Measurements from ENCODE around the gene TRAPPC14.

DNA sequence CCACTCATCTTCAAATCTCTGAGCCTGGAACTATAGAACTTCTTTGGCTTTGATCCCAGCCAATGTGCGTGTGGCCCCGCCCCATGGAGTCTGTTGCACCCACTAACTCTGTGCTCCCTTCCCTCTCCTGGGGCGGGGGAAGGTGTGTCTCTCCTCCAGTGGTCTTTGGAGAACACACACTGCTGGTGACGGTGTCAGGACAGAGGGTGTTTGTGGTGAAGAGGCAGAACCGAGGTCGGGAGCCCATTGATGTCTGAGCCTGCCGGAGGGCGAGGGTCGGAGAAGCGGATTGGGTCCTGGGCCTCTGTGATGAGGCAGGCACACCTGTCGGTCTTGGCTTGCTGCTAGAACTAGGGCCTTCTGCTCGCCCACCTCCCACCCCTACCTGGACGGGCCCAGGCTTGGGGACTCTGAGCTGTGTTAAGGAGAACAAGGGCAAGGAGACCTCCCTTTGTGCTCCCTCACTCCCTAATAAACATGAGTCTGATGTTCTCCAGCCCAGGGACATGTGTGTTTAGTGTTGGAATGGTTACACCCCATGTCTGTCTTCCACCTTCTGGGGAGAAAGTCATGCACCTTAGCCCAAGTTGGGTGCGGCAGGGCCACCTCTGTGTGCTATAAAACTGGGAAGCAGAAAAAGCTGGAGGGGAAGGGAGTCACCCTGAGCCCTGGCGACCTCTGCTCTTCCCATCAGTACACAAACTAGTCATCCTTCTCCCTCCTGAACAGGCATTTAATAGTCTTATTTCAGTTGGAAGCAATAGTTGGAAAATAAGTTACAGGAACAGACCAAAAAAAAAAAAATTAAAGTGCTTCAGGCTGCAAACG is 4.6 kb downstream of the TRAPPC14 start:
- TF ChIP-seq, protein P1, sequence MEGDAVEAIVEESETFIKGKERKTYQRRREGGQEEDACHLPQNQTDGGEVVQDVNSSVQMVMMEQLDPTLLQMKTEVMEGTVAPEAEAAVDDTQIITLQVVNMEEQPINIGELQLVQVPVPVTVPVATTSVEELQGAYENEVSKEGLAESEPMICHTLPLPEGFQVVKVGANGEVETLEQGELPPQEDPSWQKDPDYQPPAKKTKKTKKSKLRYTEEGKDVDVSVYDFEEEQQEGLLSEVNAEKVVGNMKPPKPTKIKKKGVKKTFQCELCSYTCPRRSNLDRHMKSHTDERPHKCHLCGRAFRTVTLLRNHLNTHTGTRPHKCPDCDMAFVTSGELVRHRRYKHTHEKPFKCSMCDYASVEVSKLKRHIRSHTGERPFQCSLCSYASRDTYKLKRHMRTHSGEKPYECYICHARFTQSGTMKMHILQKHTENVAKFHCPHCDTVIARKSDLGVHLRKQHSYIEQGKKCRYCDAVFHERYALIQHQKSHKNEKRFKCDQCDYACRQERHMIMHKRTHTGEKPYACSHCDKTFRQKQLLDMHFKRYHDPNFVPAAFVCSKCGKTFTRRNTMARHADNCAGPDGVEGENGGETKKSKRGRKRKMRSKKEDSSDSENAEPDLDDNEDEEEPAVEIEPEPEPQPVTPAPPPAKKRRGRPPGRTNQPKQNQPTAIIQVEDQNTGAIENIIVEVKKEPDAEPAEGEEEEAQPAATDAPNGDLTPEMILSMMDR (IDR thresholded peaks at IDR 0.05; ENCODE audit: low read depth, low read length, missing input control) = no peak
- TF ChIP-seq RAD21 (IDR thresholded peaks at IDR 0.05) = no peak
- no peak for TF ChIP-seq TAF1 (conservative IDR thresholded peaks at IDR 0.05)
- TF ChIP-seq GABPA (IDR thresholded peaks at IDR 0.05 in 1 of 2, conservative IDR thresholded peaks at IDR 0.05 in 1 of 2) = no peak
- TF ChIP-seq, protein P2, sequence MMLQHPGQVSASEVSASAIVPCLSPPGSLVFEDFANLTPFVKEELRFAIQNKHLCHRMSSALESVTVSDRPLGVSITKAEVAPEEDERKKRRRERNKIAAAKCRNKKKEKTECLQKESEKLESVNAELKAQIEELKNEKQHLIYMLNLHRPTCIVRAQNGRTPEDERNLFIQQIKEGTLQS (IDR thresholded peaks at IDR 0.05) = no peak
- no peak for TF ChIP-seq RXRA (IDR thresholded peaks at IDR 0.05)
- TF ChIP-seq SP1 (IDR thresholded peaks at IDR 0.05) = no peak
- no peak for TF ChIP-seq JUND (IDR thresholded peaks at IDR 0.05)
- TF ChIP-seq NR2F2 (IDR thresholded peaks at IDR 0.05) = no peak
- TF ChIP-seq YY1 (IDR thresholded peaks at IDR 0.05) = no peak
- TF ChIP-seq, protein P3, sequence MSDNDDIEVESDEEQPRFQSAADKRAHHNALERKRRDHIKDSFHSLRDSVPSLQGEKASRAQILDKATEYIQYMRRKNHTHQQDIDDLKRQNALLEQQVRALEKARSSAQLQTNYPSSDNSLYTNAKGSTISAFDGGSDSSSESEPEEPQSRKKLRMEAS (IDR thresholded peaks at IDR 0.05) = no peak
- TF ChIP-seq, protein P4, sequence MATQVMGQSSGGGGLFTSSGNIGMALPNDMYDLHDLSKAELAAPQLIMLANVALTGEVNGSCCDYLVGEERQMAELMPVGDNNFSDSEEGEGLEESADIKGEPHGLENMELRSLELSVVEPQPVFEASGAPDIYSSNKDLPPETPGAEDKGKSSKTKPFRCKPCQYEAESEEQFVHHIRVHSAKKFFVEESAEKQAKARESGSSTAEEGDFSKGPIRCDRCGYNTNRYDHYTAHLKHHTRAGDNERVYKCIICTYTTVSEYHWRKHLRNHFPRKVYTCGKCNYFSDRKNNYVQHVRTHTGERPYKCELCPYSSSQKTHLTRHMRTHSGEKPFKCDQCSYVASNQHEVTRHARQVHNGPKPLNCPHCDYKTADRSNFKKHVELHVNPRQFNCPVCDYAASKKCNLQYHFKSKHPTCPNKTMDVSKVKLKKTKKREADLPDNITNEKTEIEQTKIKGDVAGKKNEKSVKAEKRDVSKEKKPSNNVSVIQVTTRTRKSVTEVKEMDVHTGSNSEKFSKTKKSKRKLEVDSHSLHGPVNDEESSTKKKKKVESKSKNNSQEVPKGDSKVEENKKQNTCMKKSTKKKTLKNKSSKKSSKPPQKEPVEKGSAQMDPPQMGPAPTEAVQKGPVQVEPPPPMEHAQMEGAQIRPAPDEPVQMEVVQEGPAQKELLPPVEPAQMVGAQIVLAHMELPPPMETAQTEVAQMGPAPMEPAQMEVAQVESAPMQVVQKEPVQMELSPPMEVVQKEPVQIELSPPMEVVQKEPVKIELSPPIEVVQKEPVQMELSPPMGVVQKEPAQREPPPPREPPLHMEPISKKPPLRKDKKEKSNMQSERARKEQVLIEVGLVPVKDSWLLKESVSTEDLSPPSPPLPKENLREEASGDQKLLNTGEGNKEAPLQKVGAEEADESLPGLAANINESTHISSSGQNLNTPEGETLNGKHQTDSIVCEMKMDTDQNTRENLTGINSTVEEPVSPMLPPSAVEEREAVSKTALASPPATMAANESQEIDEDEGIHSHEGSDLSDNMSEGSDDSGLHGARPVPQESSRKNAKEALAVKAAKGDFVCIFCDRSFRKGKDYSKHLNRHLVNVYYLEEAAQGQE (IDR thresholded peaks at IDR 0.05) = no peak
- TF ChIP-seq HNF4G (IDR thresholded peaks at IDR 0.05) = no peak

All from liver (tissue), 3 donors.